Activated CD4-positive, alpha-beta memory T cell treated with anti-CD3 and anti-CD28 coated beads for 36 hours (primary cell): ENCODE measurements around the gene INPP5B. TPM values are rescaled to one million over a fixed set of nuclear protein-coding genes. Genes with fewer than 3 reads are reported as not detected.
A peak's percentile ranks its signal among the peaks of the same experiment; 100 is the strongest.

ENCODE experiments used
- CTCF ChIA-PET: fragments of 350-600 bp; sonication (Branson Sonifier 250); formaldehyde crosslinking; loops from one replicate; lab custom pipeline; 2021; ENCODE audit warnings: antibody characterized with exemption, inconsistent platforms; lab: Charles Lee
- POLR2A ChIA-PET: fragments of 350-600 bp; sonication (Branson Sonifier 250); formaldehyde crosslinking; loops from one replicate; lab custom pipeline; 2021; ENCODE audit warnings: antibody characterized with exemption; lab: Charles Lee
- DNase-seq: peaks from one replicate; pipeline ENCODE4 v3.0.0-alpha.2; 2020
- H3K27ac Mint-ChIP-seq: one replicate; pipeline ENCODE4 v1.8.0; 2021; ENCODE audit warnings: mixed read lengths
- H3K27me3 Mint-ChIP-seq: one replicate; pipeline ENCODE4 v1.8.0; 2021; ENCODE audit warnings: mixed read lengths
- H3K36me3 Mint-ChIP-seq: one replicate; pipeline ENCODE4 v1.8.0; 2021; ENCODE audit warnings: mixed read lengths
- H3K4me1 Mint-ChIP-seq: one replicate; pipeline ENCODE4 v1.8.0; 2021; ENCODE audit warnings: low read depth, mixed read lengths
- H3K4me3 Mint-ChIP-seq: one replicate; pipeline ENCODE4 v1.8.0; 2021; ENCODE audit warnings: mild to moderate bottlenecking, mixed read lengths
- H3K9me3 Mint-ChIP-seq: one replicate; pipeline ENCODE4 v1.8.0; 2021; ENCODE audit warnings: mixed read lengths
- intact Hi-C: fragments of 100-400 bp; cut with micrococcal nuclease; formaldehyde crosslinking; loops from one replicate; pipeline ENCODE4 v1.15.1; 2023
- total RNA-seq, 2 experiments: library from RNA; stranded (reverse); gene quantifications; one replicate each; pipeline ENCODE4 v1.2.3, GENCODE V29; 2021

INPP5B gene
- total RNA-seq, 2 experiments from 2014 or later, result 24.3 to 24.4 TPM

DNA sequence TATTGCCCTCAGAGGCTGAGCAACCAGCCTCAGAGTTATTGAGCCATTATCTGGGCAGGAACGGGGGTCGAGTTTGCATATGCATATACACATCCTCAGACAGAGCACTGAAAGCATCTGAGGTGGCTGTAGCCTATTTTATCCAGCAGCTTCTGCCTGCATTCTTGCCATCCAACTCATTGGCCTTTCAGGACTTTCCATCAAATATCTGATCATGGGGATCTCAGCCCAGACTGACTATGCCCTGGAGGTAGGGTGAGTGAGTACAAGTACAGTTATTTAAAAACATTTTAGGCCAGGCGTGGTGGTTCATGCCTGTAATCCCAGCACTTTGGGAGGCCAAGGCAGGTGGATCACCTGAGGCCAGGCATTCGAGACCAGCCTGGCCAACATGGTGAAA is 85.7 kb downstream of the INPP5B start:
- Mint-ChIP-seq H3K4me3 (no peak overlapping the region), H3K27me3 (no peaks in the 10 kb centered on the region), H3K9me3 (no peaks in the 10 kb centered on the region), H3K36me3 (peaks cover 14% of the 10 kb centered on the region), H3K4me1 (peaks cover 38% of the 10 kb centered on the region), H3K27ac (no peak overlapping the region)
- POLR2A ChIA-PET, result no interaction called here
- DNase-seq, result no peak
- intact Hi-C loops, result loop anchor here (10.0 kb wide), 1 partner anchor 74 kb away; no protein-coding TSS in a partner anchor
- CTCF ChIA-PET, result interaction anchor here (1.0 to 3.2 kb wide), 6 partner anchors 10 to 170 kb away, joined by 3 to 47 read pairs (median 10); partner anchors contain the start of gene CDCA8

DNA sequence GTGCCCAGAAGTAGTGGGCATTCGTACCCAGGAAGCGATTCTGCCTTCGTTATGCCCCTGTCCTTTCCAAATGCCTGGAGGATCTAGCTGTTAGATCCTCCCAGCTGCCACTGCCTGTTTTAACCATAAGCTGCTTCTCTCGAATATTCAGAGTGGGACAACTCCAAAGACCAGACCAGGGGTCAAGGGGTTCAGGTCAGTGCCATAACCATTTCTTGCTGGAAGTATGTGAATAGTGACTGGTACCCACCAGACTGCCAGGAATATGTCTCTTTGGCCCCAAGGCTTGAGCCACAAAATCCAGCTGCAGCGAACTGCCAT is 86.5 kb downstream of the INPP5B start:
- peaks cover 35% of the 10 kb centered on the region for H3K4me1 Mint-ChIP-seq
- no peaks in the 10 kb centered on the region for H3K9me3 Mint-ChIP-seq
- POLR2A ChIA-PET, result interaction anchor here (0.9 to 2.1 kb wide), 5 partner anchors 38 to 346 kb away, joined by 3 to 19 read pairs (median 3); partner anchors contain the start of genes C1orf122, MEAF6, SF3A3 and YRDC
- H3K27ac Mint-ChIP-seq, result peak overlapping the region; percentile 93
- no peak for DNase-seq
- intact Hi-C loops, result loop anchor here (1.0 to 10.0 kb wide), 3 partner anchors 49 to 130 kb away; partner anchors contain the start of gene SF3A3
- CTCF ChIA-PET, result interaction anchor here (0.7 to 3.2 kb wide), 30 partner anchors 10 to 263 kb away, joined by 3 to 47 read pairs (median 5); partner anchors contain the start of genes C1orf122, CDCA8 and YRDC
- peak overlapping the region; percentile 96 for H3K4me3 Mint-ChIP-seq
- peaks cover 13% of the 10 kb centered on the region for H3K36me3 Mint-ChIP-seq
- H3K27me3 Mint-ChIP-seq, result no peaks in the 10 kb centered on the region

DNA sequence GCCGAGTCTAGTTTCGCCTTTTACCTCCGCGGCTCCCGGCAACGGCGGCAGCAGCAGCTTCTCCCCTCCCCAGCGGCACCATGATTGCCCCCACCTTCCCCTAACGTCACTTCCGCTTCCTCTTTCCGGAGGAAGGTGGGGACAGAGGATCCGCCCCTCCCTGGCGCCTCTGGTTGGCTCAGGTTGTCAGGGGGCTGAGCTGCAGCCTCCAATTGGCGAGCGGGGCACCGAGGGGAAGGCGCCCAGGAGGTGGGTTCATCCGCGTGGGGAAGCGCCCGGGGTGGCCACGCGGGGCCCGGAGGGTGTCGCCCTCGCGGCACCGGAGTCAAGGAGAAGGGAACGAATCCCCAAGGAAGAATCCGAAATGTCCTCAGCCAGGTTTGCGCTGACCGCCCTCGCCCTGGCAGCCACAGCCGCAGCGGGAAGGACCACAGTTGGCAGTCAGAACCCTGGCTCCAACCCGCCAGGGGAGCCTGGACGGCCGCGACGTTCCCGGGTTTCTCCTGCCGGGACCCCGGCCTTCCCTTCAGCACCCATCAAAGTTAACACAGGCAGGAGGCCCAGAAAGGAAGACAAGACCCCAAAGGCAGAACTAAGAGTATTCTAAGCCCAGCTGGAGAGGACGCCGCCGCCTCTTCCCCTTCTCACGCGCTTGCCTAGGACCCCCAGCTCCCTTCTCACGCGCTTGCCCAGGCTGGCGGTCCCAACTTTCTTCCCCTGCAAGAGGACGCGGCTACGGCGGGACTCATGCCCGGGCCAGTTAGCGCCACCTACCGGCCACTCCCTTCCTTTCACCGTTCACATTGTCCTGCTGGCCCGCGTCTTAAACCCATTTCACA is 87.1 kb downstream of the INPP5B start, which contains the start of gene MTF1:
Gene MTF1 (minus strand): TSS at position 86 of the 839 bp plus-strand sequence. CDS start 1,934 bp downstream, outside the sequence.
- CTCF ChIA-PET, result interaction anchor here (0.6 to 3.2 kb wide), 37 partner anchors 9 to 303 kb away, joined by 3 to 47 read pairs (median 4); partner anchors contain the start of genes C1orf122, CDCA8, DNALI1 and SF3A3
- Mint-ChIP-seq H3K36me3 (peaks cover 14% of the 10 kb centered on the region), H3K4me3 (peak within 1 kb of the TSS; percentile 96), H3K27me3 (no peaks in the 10 kb centered on the region), H3K9me3 (no peaks in the 10 kb centered on the region), H3K27ac (peak within 1 kb of the TSS; percentile 93), H3K4me1 (peaks cover 36% of the 10 kb centered on the region)
- POLR2A ChIA-PET, result interaction anchor here (0.7 to 2.1 kb wide), 12 partner anchors 9 to 381 kb away, joined by 3 to 19 read pairs (median 3); partner anchors contain the start of genes C1orf122, MEAF6, SF3A3 and YRDC
- intact Hi-C loops, result loop anchor here (1.0 to 10.0 kb wide), 4 partner anchors 48 to 167 kb away; partner anchors contain the start of genes CDCA8 and SF3A3
- DNase-seq, result peak; percentile 98

DNA sequence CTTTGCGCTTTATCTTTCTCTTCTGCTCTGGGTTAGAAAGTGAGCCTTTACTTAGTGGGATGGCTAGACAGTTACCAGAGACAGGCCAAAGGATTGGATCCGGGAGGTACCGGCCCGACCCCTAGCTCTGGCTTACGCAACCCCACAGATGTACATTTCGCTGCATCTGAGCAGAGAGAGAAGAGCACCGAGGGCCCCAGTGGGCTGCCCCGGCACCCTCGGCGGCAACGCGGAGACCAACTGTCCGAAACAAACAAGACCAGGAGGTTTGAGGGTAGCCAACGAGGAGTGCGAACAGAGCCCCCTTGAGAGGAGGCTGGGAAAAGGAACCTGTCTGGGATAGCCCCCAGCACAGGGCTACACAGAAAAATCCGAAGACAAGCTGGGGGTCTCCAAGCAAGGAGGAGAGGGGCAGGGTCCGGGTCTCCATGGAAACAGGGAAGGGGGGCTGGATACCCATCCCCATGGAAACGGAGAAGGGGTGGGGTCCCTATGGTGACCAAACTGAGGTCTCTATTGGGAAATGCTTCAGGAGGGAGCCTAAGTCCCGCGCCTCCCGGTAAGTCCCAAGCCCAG is 87.8 kb downstream of the INPP5B start:
- intact Hi-C loops, result loop anchor here (1.0 kb wide), 1 partner anchor 167 kb away; the partner anchor contains the start of gene CDCA8
- H3K4me1 Mint-ChIP-seq, result peaks cover 42% of the 10 kb centered on the region
- no peaks in the 10 kb centered on the region for H3K27me3 Mint-ChIP-seq
- CTCF ChIA-PET, result interaction anchor here (0.6 to 3.2 kb wide), 22 partner anchors 8 to 261 kb away, joined by 3 to 47 read pairs (median 6); partner anchors contain the start of genes C1orf122, CDCA8, SF3A3 and YRDC
- H3K36me3 Mint-ChIP-seq, result peaks cover 19% of the 10 kb centered on the region
- H3K27ac Mint-ChIP-seq, result peak overlapping the region; percentile 93
- POLR2A ChIA-PET, result interaction anchor here (0.7 to 2.1 kb wide), 10 partner anchors 8 to 380 kb away, joined by 3 to 19 read pairs (median 3); partner anchors contain the start of genes C1orf122, SF3A3 and YRDC
- DNase-seq, result no peak
- H3K9me3 Mint-ChIP-seq, result no peaks in the 10 kb centered on the region
- peak overlapping the region; percentile 96 for H3K4me3 Mint-ChIP-seq

DNA sequence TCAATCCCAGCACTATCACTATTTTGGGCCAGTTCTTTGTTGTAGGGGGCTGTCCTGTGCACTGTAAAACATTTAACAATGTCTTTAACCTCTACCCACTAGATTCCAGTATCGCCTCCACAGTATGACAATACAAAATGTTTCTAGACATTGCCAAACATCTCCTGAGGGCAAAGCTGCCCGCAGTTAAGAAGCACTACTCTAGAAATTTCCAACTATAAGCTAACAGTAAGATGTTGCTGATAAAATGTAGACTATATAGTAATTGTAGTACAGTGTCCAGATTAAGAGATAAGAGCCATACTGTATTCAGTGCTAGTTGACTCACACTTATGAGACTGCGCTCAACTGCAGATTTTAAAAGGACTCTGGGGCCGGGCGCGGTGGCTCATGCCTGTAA is 92.4 kb downstream of the INPP5B start:
- intact Hi-C loops, result no loop called here
- peaks cover 23% of the 10 kb centered on the region for H3K36me3 Mint-ChIP-seq
- no peak for DNase-seq
- CTCF ChIA-PET, result interaction anchor here (0.9 to 1.0 kb wide), 2 partner anchors 42 to 79 kb away, joined by 3 to 4 read pairs; no protein-coding TSS in a partner anchor
- POLR2A ChIA-PET, result no interaction called here
- H3K27ac Mint-ChIP-seq, result no peak overlapping the region
- H3K4me3 Mint-ChIP-seq, result no peak overlapping the region
- H3K9me3 Mint-ChIP-seq, result no peaks in the 10 kb centered on the region
- H3K4me1 Mint-ChIP-seq, result peaks cover 44% of the 10 kb centered on the region
- no peaks in the 10 kb centered on the region for H3K27me3 Mint-ChIP-seq

DNA sequence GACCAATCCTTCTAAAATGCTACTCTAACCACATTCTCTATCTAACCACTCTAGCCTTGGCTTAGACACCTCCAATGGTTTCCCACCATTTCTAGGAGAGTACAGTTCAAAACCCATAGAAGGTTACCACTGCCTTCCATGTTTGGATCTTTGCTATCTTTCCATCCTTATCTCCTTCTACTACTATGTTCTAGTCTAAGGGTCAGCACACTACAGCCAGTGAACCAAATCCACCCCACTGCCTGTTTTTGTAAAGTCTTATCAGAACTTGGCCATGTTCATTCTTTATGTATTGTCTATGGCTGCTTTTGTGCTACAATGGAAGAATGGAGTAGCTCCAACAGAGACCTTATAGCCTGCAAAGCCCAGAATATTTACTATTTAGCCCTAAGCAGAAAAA is 93.7 kb downstream of the INPP5B start:
- H3K4me1 Mint-ChIP-seq, result peaks cover 40% of the 10 kb centered on the region
- no peaks in the 10 kb centered on the region for H3K27me3 Mint-ChIP-seq
- CTCF ChIA-PET, result interaction anchor here (0.6 kb wide), 1 partner anchor 20 kb away, joined by 3 read pairs; no protein-coding TSS in a partner anchor
- intact Hi-C loops, result no loop called here
- no peak overlapping the region for H3K27ac Mint-ChIP-seq
- H3K36me3 Mint-ChIP-seq, result peaks cover 24% of the 10 kb centered on the region
- POLR2A ChIA-PET, result no interaction called here
- DNase-seq, result no peak
- no peak overlapping the region for H3K4me3 Mint-ChIP-seq
- H3K9me3 Mint-ChIP-seq, result no peaks in the 10 kb centered on the region

DNA sequence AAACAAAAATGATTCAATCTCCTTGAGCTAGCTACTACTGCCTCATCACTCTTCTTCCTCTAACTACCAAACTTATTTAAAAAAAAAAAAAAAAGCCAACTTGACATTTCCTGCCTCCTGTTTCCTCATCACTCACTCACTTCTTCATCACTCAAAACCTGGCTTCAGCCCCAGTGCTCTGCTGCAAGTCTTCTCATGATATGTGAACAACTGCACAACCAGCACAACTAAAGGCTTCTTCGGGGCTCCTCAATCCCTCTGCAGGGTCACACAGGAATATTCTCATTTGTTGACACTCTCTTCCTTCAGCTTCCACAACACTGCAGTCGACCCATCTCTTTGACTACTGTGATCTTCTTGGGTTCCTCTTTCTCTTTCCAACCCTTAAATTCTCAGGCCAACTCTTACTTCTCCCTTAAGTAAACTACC is 95.1 kb downstream of the INPP5B start:
- Mint-ChIP-seq H3K36me3 (peaks cover 20% of the 10 kb centered on the region), H3K27ac (no peak overlapping the region), H3K9me3 (no peaks in the 10 kb centered on the region), H3K27me3 (no peaks in the 10 kb centered on the region), H3K4me3 (no peak overlapping the region), H3K4me1 (peaks cover 36% of the 10 kb centered on the region)
- POLR2A ChIA-PET, result interaction anchor here (0.6 to 1.6 kb wide), 4 partner anchors 8 to 297 kb away, joined by 3 to 8 read pairs (median 3); partner anchors contain the start of genes C1orf122, MTF1, SNIP1 and YRDC
- intact Hi-C loops, result no loop called here
- CTCF ChIA-PET, result interaction anchor here (0.6 to 3.7 kb wide), 2 partner anchors 8 to 168 kb away, joined by 4 to 37 read pairs; partner anchors contain the start of gene MTF1
- DNase-seq, result no peak

DNA sequence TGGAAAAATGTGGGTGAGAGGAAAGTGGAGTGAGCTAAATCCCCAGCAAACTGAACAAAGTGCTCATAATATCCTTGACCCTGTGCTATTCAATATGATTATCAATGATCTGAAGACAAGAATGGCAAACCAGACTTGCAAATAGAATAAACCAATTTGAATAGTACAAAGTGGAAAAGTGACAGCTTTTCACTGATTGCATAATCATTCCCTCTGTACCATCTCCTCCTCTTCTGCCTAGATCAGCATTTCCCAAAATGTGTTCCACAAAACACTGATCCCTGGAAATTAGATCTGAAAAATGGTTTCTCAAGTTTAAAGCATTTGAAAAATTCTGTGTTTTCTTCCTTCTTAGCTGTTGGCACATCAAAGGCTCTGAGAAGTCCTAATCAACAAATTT is 95.6 kb downstream of the INPP5B start:
- peaks cover 38% of the 10 kb centered on the region for H3K4me1 Mint-ChIP-seq
- DNase-seq, result no peak
- peaks cover 20% of the 10 kb centered on the region for H3K36me3 Mint-ChIP-seq
- no peak overlapping the region for H3K27ac Mint-ChIP-seq
- H3K9me3 Mint-ChIP-seq, result no peaks in the 10 kb centered on the region
- no peak overlapping the region for H3K4me3 Mint-ChIP-seq
- no peaks in the 10 kb centered on the region for H3K27me3 Mint-ChIP-seq
- intact Hi-C loops, result no loop called here
- CTCF ChIA-PET, result interaction anchor here (0.9 to 3.7 kb wide), 2 partner anchors 9 to 40 kb away, joined by 3 to 37 read pairs; partner anchors contain the start of gene MTF1
- POLR2A ChIA-PET, result interaction anchor here (1.6 kb wide), 1 partner anchor 8 kb away, joined by 8 read pairs; the partner anchor contains the start of gene MTF1

DNA sequence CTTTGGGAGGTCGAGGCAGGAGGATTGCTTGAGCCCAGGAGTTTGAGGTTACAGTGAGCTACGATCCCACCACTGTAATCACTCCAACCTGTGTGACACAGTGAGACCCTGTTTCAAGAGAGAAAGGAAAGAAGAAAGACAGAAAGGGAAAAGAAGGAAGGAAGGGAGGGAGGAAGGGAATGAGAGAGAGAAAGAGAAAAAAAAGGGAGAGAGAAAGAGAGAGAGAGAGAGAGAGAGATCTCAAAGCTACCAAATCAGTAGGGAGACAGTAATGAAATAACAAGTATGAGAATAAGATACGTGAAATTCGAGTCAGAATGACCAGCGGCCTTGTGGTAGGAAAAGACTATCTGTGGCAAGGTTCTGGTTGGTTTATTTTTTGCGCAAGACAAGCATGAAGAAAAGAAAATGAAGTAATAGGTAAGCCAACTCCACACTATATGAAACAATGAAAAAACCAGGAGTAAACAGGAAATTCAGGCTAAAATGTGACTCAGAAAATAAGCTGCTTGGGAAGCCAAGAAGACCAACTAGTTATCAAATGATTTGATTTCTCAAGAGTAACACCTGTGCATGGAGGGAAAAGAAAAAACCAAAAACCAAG is 96.4 kb downstream of the INPP5B start:
- H3K9me3 Mint-ChIP-seq, result no peaks in the 10 kb centered on the region
- intact Hi-C loops, result no loop called here
- H3K4me1 Mint-ChIP-seq, result peaks cover 45% of the 10 kb centered on the region
- no peak overlapping the region for H3K4me3 Mint-ChIP-seq
- CTCF ChIA-PET, result interaction anchor here (0.9 to 3.7 kb wide), 2 partner anchors 10 to 41 kb away, joined by 3 to 37 read pairs; partner anchors contain the start of gene MTF1
- DNase-seq, result no peak
- H3K27me3 Mint-ChIP-seq, result no peaks in the 10 kb centered on the region
- POLR2A ChIA-PET, result interaction anchor here (0.6 to 1.6 kb wide), 2 partner anchors 9 to 72 kb away, joined by 3 to 8 read pairs; partner anchors contain the start of gene MTF1
- H3K27ac Mint-ChIP-seq, result no peak overlapping the region
- peaks cover 20% of the 10 kb centered on the region for H3K36me3 Mint-ChIP-seq

DNA sequence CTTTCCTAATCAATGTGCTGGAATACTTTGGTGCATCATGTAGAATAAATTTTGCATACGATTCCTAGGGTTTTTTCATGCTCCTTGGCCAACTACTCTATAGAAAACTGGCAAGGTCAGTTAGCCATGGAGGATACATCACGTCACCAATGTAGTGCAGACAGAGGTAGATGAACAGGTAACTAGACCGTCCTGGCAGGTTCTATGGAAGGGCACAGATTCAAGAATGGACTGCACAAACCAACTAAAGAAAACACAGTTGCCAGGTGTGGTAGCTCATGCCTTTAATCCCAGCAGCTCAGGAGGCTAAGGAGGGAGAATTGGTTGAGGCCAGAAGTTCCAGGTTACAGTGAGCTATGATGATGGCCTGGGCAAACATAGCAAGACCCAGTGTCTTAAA is 97.4 kb downstream of the INPP5B start:
- H3K4me1 Mint-ChIP-seq, result peaks cover 44% of the 10 kb centered on the region
- ChIA-PET CTCF (interaction anchor here (3.7 kb wide), 1 partner anchor 10 kb away, joined by 37 read pairs; the partner anchor contains the start of gene MTF1), POLR2A (no interaction called here)
- peaks cover 17% of the 10 kb centered on the region for H3K36me3 Mint-ChIP-seq
- no peaks in the 10 kb centered on the region for H3K9me3 Mint-ChIP-seq
- no peak overlapping the region for H3K4me3 Mint-ChIP-seq
- H3K27ac Mint-ChIP-seq, result no peak overlapping the region
- intact Hi-C loops, result no loop called here
- H3K27me3 Mint-ChIP-seq, result no peaks in the 10 kb centered on the region
- no peak for DNase-seq
